Lung (tissue), 12 donors: ENCODE data around the gene SMTNL2. TPM values are rescaled to one million over a fixed set of nuclear protein-coding genes. Genes with fewer than 3 reads are reported as not detected.

Experiments
- ATAC-seq: fragments of 200-7000 bp; cut with Tn5 transposase; one replicate; pipeline ENCODE4 v1.9.1; 2020; ENCODE audit warnings: moderate number of reproducible peaks; ENCODE audit not compliant: insufficient read depth, low FRiP score
- DNase-seq, 3 donors: peaks; one replicate each; pipeline ENCODE4 v3.0.0-alpha.2; 2013 to 2017
- H3K27ac ChIP-seq, 2 donors: one replicate each; pipeline ENCODE4 v1.5.1; 2013; ENCODE audit warnings: mild to moderate bottlenecking in 2 of 2, moderate library complexity in 2 of 2, control low read depth in 1 of 2, inconsistent platforms in 1 of 2, low read depth in 1 of 2, low read length in 1 of 2
- H3K27me3 ChIP-seq, 3 donors: one replicate each; pipeline ENCODE4 v1.5.1; 2013; ENCODE audit warnings: low read length in 2 of 3; ENCODE audit not compliant: control insufficient read depth in 3 of 3, insufficient read depth in 3 of 3
- H3K36me3 ChIP-seq, 4 donors: one replicate each; pipeline ENCODE4 v1.5.1; 2013; ENCODE audit warnings: low read length in 4 of 4, mild to moderate bottlenecking in 1 of 4, moderate library complexity in 1 of 4; ENCODE audit not compliant: control insufficient read depth in 4 of 4, insufficient read depth in 4 of 4
- H3K4me1 ChIP-seq, 5 donors: one replicate each; pipeline ENCODE4 v1.5.1; 2013; ENCODE audit warnings: low read length in 5 of 5, mild to moderate bottlenecking in 2 of 5, moderate library complexity in 1 of 5; ENCODE audit not compliant: control insufficient read depth in 5 of 5, insufficient read depth in 5 of 5
- H3K4me3 ChIP-seq: one replicate; pipeline ENCODE4 v1.5.1; 2013; ENCODE audit warnings: mild to moderate bottlenecking, control low read depth, moderate library complexity
- H3K9ac ChIP-seq, 2 donors: one replicate each; pipeline ENCODE4 v1.5.1; 2013; ENCODE audit warnings: low read length in 2 of 2, control low read depth in 1 of 2; ENCODE audit not compliant: insufficient read depth in 1 of 2
- H3K9me3 ChIP-seq, 4 donors: one replicate each; pipeline ENCODE4 v1.5.1; 2013; ENCODE audit warnings: low read length in 3 of 4, mild to moderate bottlenecking in 1 of 4, moderate library complexity in 1 of 4; ENCODE audit not compliant: control insufficient read depth in 4 of 4, insufficient read depth in 3 of 4
- WGBS, 2 donors: extraction: QIAGEN DNeasy Blood & Tissue Kit; methylation state at CpG; one replicate each; pipeline ENCODE4 v1.1.7; 2013; 5-methylcytosine and 5-hydroxymethylcytosine counted together
- polyA plus RNA-seq, 2 donors: library from polyadenylated mRNA; stranded (reverse); fragments of 200-250 nt; gene quantifications; one replicate each; pipeline ENCODE4 v1.2.1, GENCODE V29; 2013
- total RNA-seq, 2 donors: library from RNA; depleted of rRNA in 1 of 2; stranded (reverse); fragments of >200 nt in 1 of 2; gene quantifications; one replicate each; pipeline ENCODE4 v1.2.1, GENCODE V29; 2014 to 2021
- TF ChIP-seq, protein P1 (sequence below): IDR thresholded peaks from 2 replicates; pipeline ENCODE4 v1.5.1; 2012; ENCODE audit warnings: mild to moderate bottlenecking; ENCODE audit errors: control extremely low read depth, extremely low read depth
- donor health status: control.
- donor health status: control.
- donor health status: Bipolar disorder and iron deficiency.
- donor health status: healthy.
- donor health status: DM: yes; HTN: yes; CAD: no.

SMTNL2 gene
- total and polyA plus RNA-seq, 4 donors, result 1.5 to 18.1 (median 6.9) TPM

DNA sequence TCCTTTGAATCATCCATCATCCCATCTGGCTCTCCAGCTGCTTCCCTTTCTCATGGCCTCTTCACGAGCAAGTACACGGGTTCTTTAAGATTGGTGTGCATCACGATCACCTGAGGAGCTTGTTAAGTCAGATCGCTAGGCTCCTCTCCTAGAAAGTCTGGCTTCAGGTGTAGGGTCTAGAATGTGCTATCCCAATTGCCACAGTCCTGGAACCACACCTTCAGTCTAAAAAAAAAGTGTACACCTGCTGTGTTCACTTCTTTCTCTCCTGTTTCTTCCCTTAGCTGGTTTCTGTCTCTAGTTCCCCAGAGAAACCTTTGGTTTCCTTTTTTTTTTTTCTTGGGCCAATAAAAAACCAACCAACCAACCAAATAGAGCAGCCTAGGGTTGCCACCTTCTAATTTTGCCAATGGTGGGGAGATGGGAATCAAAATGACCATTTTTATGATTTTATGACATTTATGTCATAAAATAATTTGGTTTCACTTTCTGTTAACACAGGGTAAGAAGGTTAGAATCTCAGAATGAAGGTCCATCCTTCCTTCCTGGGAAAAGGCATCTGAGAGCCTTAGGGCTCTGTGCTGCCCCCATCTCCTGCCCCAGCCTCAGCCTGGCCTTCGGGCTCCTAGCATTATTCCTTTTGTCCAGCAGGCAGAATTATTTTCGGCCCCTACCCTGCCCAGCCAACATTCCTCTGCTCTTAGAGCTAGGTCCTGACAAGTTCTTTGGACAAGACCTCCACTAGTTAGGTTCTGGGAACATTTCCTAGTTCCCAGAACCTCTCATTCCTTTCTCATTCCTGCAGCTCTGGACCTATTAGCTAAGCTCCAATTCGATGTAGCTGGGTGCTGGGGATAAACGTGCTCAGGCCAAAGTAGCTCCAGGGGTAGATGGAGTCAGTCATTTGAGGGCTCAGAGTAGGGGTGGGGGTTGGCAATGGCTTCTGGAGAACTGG is 22.0 kb upstream of the SMTNL2 start:
- DNase-seq, result no peak
- Histone ChIP-seq H3K27me3 (no peaks in the 10 kb centered on the region), H3K4me1 (peaks cover 0 to 11% (median 6%) of the 10 kb centered on the region in 5 donors), H3K9ac (no peak overlapping the region), H3K9me3 (no peaks in the 10 kb centered on the region), H3K27ac (no peak overlapping the region), H3K4me3 (no peak overlapping the region), H3K36me3 (no peaks in the 10 kb centered on the region)
- 74 to 79% methylated on average over 8 of the region's 8 CpGs for WGBS, 2 donors
- TF ChIP-seq, protein P1, sequence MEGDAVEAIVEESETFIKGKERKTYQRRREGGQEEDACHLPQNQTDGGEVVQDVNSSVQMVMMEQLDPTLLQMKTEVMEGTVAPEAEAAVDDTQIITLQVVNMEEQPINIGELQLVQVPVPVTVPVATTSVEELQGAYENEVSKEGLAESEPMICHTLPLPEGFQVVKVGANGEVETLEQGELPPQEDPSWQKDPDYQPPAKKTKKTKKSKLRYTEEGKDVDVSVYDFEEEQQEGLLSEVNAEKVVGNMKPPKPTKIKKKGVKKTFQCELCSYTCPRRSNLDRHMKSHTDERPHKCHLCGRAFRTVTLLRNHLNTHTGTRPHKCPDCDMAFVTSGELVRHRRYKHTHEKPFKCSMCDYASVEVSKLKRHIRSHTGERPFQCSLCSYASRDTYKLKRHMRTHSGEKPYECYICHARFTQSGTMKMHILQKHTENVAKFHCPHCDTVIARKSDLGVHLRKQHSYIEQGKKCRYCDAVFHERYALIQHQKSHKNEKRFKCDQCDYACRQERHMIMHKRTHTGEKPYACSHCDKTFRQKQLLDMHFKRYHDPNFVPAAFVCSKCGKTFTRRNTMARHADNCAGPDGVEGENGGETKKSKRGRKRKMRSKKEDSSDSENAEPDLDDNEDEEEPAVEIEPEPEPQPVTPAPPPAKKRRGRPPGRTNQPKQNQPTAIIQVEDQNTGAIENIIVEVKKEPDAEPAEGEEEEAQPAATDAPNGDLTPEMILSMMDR, result no peak
- no peak for ATAC-seq

DNA sequence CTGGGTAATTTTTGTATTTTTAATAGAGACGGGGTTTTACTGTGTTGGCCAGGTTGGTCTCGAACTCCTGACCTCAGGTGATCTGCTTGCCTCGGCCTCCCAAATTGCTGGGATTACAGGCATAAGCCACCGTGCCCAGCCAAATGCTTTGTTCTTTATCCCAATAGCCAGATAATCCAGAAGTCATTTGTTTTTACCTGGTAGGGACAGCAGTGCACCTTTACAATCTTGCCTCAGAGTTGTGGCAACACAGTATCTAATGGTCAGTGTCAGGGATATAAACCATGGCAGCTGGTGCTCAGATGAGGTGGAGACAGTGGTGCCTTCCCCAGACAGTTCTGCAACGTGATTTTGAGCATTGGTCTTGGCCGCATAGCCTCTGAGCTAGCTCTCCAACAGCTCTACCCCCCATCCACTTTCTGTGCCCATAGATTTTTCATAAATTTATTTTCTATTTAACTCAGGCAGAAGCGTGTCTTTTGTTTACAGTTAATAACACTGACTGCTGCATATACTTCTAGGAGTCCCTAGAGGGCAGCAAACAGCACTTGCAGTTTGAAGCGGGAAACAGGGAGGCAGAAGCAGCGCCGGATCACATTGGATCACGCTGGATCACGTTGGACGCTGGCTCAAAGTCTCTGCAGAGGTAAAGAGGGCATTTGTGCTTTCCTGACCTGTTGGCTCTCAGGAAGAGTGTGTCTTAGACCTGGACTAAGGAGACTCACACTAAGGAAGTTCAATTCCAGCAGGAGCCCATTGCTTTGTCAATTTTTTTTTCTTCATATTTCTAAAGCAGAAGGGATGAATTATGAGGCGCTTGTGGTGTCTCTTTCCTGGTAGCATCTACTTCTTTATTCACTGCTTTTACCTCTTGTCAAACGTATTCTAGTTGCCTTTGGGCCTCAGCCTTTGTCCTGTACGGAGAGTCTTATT is 18.9 kb upstream of the SMTNL2 start:
- H3K27ac ChIP-seq, result no peak overlapping the region
- H3K9me3 ChIP-seq, result no peaks in the 10 kb centered on the region
- DNase-seq, result peak; percentile 73 to 89 (median 84)
- no peaks in the 10 kb centered on the region for H3K27me3 ChIP-seq
- TF ChIP-seq, protein P1, result peak; percentile 78
- H3K4me3 ChIP-seq, result no peak overlapping the region
- peak; percentile 87 for ATAC-seq
- H3K4me1 ChIP-seq, result peaks cover 0 to 11% (median 5%) of the 10 kb centered on the region in 5 donors
- peak overlapping the region in 1 of 2 donors; percentile 34 for H3K9ac ChIP-seq
- H3K36me3 ChIP-seq, result no peaks in the 10 kb centered on the region
- 35 to 37% methylated on average over 16 of the region's 16 CpGs for WGBS, 2 donors

DNA sequence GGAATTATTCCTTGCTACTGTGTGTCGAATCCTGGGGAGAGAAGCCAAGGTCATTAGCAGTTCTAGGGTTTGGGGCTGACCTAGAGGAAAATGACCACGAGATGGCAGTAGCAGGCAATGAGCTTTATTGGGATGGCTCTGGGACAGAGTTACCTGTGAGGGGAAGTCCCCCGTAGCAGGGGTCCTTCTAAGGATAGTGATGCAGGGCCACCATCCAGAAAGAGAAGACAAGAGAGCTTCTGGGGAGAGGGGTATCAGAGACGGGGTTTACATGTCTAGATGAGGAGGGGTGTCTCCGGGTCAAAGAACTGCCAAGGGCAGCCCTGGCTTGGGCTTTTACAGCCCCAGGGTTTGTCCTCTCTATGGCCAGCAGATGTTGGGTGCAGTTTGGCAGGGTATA is 17.5 kb upstream of the SMTNL2 start:
- H3K27me3 ChIP-seq, result no peaks in the 10 kb centered on the region
- no peak overlapping the region for H3K27ac ChIP-seq
- TF ChIP-seq, protein P1, result peak; percentile 76
- no peak overlapping the region for H3K4me3 ChIP-seq
- no peaks in the 10 kb centered on the region for H3K9me3 ChIP-seq
- H3K4me1 ChIP-seq, result peaks cover 0 to 4% (median 0%) of the 10 kb centered on the region in 5 donors
- H3K36me3 ChIP-seq, result no peaks in the 10 kb centered on the region
- no peak overlapping the region for H3K9ac ChIP-seq
- WGBS, 2 donors, result 25 to 34% methylated on average over 5 of the region's 5 CpGs
- ATAC-seq (peak; percentile 71), DNase-seq (peak; percentile 70 to 85 (median 82))
